ENCODE data around the gene FKBP5.
"Not testable (repeated sequence)": the region's sequence is repeated elsewhere in the genome, so short reads cannot be mapped to it uniquely, and the experiment has no call there.

The FKBP5 gene

GRCh38 chr6:35622283-35622682 lies 66.4 kb downstream of the FKBP5 start:
- no peak overlapping the region for H3K4me3 ChIP-seq (ENCODE audit: low read depth, low read length)

- H3K4me3 ChIP-seq (ENCODE audit: low read depth, low read length), result no peak overlapping the region
Observed at GRCh38 chr6:35620706-35621105, 68.0 kb downstream of the FKBP5 start.

- H3K4me3 ChIP-seq (ENCODE audit: low read depth, low read length), result no peak overlapping the region
Observed at GRCh38 chr6:35613762-35614161, 75.0 kb downstream of the FKBP5 start.

GRCh38 chr6:35611240-35611639 lies 77.5 kb downstream of the FKBP5 start:
- no peak overlapping the region for H3K4me3 ChIP-seq (ENCODE audit: low read depth, low read length)

GRCh38 chr6:35610830-35611229 lies 77.9 kb downstream of the FKBP5 start:
- H3K4me3 ChIP-seq (ENCODE audit: low read depth, low read length), result no peak overlapping the region

GRCh38 chr6:35609588-35609987 lies 79.1 kb downstream of the FKBP5 start:
- H3K4me3 ChIP-seq (ENCODE audit: low read depth, low read length), result no peak overlapping the region

GRCh38 chr6:35607517-35608233 lies 81.0 kb downstream of the FKBP5 start:
- no peak overlapping the region for H3K4me3 ChIP-seq (ENCODE audit: low read depth, low read length)

- H3K4me3 ChIP-seq (ENCODE audit: low read depth, low read length), result no peak overlapping the region
Observed at GRCh38 chr6:35605600-35605999, 83.1 kb downstream of the FKBP5 start.

GRCh38 chr6:35603326-35604202 lies 85.2 kb downstream of the FKBP5 start:
- H3K4me3 ChIP-seq (ENCODE audit: low read depth, low read length), result no peak overlapping the region

- no peak overlapping the region for H3K4me3 ChIP-seq (ENCODE audit: low read depth, low read length)
Observed at GRCh38 chr6:35602133-35602946, 86.4 kb downstream of the FKBP5 start.

- H3K4me3 ChIP-seq (ENCODE audit: low read depth, low read length), result no peak overlapping the region
Observed at GRCh38 chr6:35601331-35602132, 87.2 kb downstream of the FKBP5 start.

- no peak overlapping the region for H3K4me3 ChIP-seq (ENCODE audit: low read depth, low read length)
Observed at GRCh38 chr6:35600659-35601125, 88.0 kb downstream of the FKBP5 start.

GRCh38 chr6:35599761-35600658 lies 88.7 kb downstream of the FKBP5 start:
- H3K4me3 ChIP-seq (ENCODE audit: low read depth, low read length), result no peak overlapping the region

- not testable (repeated sequence) for H3K4me3 ChIP-seq (ENCODE audit: low read depth, low read length)
Observed at GRCh38 chr6:35598621-35599020, 90.1 kb downstream of the FKBP5 start.

- H3K4me3 ChIP-seq (ENCODE audit: low read depth, low read length), result no peak overlapping the region
Observed at GRCh38 chr6:35596448-35597442, 92.0 kb downstream of the FKBP5 start.

- H3K4me3 ChIP-seq (ENCODE audit: low read depth, low read length), result no peak overlapping the region
Observed at GRCh38 chr6:35594503-35595186, 94.1 kb downstream of the FKBP5 start.

- H3K4me3 ChIP-seq (ENCODE audit: low read depth, low read length), result no peak overlapping the region
Observed at GRCh38 chr6:35592178-35592577, 96.5 kb downstream of the FKBP5 start.

- no peak overlapping the region for H3K4me3 ChIP-seq (ENCODE audit: low read depth, low read length)
Observed at GRCh38 chr6:35590622-35591066, 98.1 kb downstream of the FKBP5 start.
